HG02973 (cell line): ENCODE measurements around the gene NR2C2.
"Not testable (repeated sequence)": the region's sequence is repeated elsewhere in the genome, so short reads cannot be mapped to it uniquely, and the experiment has no call there.

Experiments used
- ATAC-seq: cut with Tn5 transposase; IDR thresholded peaks from one replicate; pipeline ENCODE4 v1.9.1; 2021; ENCODE audit warnings: moderate library complexity; ENCODE audit not compliant: unreplicated experiment

NR2C2 gene

DNA sequence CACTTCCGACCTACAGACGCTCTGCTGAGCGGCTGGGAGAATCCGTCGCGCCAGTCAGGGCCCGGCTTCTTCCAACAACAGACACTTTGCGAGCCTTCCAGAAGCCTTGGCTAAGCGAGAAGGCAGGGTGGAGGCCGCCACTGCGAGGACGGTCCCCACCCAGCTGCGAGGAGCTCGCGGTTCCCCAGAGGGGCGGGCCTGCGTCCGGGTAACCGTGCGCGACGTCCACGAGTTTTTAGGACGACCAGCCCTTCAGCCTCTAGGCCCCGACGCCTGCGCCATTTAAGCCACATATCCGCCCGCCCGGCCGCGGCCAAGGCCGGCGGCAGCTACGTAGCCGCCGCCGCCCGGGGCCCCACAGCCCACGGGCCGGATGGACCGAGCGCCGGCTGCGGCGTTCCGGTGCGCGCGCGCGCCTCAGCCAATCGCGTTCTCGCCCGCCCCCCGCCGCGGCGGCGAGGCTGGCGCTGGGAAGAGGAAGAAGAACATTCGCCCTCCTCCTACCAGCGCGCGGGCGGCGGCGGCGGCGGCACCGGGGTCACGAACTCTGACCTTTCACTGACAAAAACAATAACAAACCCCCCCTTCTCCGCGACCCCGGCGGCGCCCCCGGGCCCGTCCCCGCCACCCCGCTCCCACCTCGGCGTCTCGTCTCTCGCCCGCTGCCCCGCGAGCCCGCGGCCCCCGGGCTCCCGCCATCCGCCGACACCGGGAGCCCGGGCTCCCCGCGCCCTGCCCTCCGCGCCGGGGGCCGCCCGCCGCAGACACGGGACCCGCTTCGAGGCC lies at the start of gene NR2C2:
Gene NR2C2, plus strand, starts transcription at position 484 of the 786 bp plus-strand sequence. CDS start 56,332 bp downstream, outside the sequence.
- ATAC-seq, result peak; percentile 47

DNA sequence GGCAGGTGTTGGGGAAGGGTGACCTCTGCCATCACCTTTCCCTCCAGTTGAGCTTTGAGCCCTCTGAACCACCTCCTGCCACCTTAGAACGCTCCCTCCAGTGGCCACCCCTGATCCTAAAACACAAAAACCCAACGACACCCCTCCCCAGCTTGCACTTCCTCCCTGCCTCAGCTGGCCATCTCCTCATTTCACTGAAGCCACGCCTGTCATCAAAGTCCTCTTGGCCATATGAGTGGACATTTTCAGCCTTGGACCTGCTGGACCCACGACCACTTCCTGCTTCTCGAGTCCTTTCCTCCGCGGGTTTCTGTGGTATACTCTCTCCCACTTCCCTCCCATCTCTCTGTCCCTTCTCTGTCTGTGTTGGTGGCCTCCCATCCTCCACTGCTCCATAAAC lies 48.5 kb upstream of the NR2C2 start:
- no peak for ATAC-seq

DNA sequence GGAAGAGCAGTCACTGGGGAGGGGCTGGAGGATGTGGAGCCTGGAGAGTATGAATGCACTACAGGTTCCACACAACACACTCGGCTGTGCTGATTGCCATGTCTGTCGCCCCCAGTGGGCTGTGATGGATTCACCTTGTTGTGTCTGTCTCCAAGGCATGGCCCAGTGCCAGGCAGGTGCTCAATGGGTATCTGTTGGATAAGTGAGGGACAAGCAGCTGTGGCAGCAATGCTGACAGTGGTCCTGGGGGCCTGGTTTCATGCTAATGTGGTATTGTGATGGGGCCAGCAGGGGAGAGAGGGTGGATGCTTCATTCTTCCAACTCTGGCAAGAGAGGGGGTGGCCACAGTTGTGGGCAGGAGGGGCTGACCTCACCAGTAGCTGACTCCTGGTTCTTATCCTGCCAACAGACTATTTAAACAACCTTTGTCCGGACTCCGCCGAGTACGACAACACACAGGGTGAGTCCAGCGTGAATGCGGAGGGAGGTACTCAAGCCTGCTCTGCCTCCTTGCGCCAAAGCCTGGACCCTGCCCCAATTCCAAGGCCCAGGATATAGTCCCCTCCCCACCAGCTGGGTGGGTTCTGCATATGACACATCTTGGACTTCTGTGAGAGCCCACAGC lies 47.3 kb upstream of the NR2C2 start:
- no peak for ATAC-seq

DNA sequence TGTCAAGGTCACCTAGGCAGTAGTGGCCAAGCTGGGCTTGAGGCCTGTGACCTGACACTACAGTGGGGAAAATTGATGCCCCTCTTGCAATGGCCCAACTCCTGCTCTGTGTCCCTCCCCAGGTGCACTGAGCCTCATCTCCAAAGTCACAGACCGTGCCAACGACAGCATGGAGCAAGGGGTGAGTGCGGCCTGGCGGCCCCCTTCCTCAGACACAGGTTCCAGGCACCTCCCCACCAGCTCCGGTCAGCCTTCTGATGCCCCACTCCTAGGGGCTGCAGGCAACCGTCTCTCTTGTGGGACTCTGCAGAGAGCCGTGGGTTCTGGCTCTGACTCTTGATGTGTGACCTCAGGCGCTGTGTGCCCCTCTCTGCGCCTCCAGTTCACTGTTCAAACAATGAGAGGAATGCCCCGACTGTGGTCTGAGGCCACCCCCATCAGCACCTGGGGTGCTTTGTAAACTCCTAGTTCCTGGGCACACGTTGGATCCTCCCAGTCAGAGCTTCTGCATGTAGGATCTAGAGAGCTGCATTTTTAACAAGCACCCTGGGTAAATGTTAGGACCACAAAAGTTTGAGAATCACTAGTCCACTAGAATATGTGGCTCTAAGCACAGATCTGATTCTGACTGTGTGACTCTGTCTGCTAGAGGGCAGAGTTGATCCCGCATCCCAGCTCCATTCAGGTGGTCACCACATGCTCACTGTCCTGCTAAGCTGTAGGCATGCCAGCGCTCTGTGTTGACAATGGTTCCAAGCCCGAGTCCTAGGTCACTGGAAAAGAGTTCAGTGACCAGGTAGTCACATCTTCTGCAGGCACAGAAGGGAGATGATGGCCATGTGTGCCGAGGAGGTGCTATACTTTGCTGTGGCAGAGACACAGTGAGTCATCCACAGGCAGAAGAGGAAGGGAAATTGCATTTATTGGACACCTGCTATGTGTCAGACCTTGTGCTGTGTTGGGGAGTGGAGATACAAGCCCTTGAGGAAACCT lies 46.2 kb upstream of the NR2C2 start:
- ATAC-seq, result no peak

DNA sequence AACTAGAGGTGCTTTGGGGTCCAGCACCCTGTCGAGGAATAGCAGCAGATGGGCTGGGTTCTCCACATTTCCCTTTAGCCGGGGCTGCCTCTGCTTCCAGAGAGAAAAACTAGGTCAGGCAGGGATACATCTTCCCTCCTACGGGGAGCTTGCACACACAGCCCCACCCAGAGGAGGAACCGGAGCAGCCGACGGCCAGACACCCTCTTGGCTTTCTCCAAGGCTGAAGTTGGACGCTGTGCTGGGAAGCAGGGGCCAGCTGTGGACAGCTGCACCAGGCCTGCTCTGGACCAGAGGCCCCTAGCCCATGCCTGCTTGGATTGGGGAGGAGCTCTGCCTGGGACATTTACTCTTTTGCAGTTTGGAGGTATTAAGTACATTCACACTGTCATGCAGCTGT lies 44.7 kb upstream of the NR2C2 start:
- ATAC-seq, result no peak

DNA sequence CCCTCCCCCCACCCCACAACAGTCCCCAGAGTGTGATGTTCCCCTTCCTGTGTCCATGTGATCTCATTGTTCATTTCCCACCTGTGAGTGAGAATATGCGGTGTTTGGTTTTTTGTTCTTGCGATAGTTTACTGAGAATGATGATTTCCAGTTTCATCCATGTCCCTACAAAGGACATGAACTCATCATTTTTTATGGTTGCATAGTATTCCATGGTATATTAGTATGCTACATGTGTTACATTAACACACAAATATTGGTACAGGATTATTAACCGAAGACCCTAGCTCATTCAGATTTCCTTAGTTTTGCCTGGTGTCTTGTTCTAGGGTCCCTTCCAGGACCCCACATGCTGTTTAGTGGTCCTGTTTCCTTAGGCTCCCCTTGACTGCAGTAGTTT lies 43.9 kb upstream of the NR2C2 start:
- ATAC-seq, result not testable (repeated sequence)

DNA sequence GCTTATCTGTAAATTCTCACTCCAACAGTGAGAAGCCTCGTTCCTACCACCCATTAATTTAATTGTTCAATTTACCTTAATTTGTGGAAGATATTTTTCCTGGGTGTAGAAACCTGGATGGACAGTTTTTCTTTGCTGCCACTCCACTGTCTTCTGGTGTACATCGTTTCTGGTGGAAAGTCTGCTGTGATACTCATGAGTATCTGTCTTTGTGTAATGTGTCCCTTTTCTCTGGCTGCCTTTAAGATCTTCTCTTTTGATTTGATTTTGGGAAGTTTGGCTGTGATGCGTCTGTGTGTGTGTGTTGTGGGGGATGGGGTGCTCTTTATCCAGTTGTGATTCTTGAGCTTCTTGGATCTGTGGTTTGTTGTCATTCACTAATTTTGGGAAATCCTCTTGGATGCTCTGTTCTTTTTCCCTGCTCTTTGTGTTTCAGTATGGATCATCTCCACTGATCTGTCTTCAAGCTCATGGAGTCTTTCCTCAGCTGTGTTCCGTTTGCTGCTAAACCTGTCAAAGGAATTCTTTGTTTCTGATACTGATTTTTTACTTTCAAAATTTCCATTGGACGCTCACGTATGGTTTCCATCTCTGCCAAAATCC lies 42.2 kb upstream of the NR2C2 start:
- no peak for ATAC-seq

DNA sequence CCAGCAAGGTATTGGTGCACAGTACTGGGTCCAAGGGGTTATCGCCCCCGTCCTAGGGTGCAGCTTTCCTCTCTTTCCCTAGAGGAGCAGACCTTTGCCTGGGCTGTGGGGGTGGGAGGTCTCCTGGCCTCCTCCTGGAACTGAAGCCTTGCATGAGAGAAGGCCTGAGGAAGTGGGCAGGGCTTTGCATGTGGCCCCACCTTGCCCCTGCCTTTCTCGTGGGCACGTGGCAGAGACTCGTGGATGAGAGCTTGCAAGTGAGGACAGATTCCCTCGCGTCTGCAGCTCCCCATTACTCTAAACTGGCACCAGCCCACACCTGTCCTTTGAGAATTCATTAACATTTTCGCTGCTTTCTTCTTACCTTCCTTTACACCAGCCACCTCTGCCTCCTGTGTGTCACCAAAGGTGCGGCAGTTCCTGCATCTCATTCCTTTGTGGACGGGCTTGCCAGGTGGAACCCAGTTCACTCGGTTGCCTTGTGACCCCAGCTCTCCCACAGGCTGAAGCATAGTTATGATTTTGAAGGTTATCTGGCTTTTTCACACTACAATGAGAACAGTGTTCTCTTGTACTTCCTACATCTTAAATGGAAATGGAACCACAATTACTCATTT lies 40.9 kb upstream of the NR2C2 start:
- no peak for ATAC-seq

DNA sequence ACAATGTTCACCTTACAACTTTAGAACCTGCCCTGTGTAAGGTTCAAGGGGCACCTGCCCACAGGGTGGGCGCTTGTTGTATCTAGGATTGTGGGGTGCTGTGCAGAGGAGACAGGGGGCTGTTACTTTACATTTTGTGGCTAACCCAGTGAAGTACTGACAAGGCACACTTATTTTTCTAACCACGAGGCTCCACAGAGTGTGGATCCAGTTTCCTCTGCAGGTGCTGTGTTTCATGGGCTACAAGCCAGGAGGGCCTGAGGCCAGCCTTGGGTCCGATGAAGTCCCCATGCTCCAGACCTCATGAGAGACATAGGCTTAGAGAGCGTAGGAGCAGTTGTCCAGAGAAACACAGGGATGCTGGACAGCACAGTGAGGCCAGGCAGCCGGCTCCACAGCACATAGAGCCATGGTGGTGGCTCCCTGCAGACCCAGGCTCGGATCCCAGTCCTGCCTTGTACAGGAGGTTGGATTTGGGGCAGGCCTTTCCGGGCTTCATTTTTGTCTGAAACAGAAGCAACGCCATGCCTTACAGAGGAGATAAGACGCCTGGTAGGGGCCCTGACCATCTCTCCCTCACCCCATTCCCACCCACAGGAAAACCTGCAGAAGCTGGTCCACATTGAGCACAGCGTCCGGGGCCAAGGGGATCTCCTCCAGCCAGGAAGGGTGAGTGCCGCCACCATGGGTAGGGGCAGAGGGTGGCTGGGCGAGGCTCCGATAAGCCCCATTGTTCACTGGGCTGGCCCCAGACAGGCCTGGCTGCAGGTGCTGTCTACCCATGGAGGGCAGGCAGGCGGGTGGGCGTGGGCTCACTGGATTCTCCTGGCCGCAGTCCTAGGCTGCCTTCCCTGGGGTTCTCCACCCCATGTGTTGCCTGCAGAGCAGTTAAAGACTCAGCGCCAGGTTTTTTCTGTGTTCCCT lies 40.1 kb upstream of the NR2C2 start:
- ATAC-seq, result no peak

DNA sequence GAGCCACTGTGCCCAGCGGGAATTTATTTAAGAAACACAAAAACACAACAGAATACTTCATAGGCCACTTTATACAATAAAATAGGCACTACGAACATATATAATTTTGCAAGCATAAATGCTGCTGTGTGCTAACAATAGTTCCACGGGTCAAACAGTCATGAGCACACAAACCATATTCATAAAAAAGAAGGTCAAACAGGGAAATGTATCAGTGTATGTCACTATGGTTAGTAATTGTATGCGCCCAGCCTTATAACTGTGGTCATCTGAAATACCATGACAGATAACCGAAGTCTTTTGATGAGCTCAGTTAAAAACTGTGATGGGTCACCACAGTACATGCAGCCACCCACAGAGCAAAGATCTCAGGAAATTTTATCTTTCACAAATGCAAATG lies 38.1 kb upstream of the NR2C2 start:
- no peak for ATAC-seq

DNA sequence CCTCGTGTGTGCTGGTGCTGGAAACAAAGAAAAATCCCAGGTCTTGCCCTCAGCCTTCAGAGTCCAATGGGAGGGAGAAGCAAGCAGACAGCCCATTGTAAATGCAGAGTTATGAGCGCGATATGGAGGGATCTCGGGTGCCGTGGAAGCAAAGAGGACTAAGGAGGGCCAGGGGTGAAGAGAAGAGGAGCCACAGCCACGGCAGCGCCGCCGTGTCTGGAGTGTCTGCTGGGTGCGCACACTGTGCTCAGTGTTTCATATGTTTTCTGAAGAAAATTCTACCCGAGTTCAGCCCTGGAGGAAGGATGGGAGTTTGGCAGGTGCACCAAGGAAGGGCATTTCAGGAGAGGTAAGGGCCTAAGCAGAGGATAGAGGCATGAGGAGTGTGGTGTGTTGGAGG lies 35.7 kb upstream of the NR2C2 start:
- ATAC-seq, result no peak

DNA sequence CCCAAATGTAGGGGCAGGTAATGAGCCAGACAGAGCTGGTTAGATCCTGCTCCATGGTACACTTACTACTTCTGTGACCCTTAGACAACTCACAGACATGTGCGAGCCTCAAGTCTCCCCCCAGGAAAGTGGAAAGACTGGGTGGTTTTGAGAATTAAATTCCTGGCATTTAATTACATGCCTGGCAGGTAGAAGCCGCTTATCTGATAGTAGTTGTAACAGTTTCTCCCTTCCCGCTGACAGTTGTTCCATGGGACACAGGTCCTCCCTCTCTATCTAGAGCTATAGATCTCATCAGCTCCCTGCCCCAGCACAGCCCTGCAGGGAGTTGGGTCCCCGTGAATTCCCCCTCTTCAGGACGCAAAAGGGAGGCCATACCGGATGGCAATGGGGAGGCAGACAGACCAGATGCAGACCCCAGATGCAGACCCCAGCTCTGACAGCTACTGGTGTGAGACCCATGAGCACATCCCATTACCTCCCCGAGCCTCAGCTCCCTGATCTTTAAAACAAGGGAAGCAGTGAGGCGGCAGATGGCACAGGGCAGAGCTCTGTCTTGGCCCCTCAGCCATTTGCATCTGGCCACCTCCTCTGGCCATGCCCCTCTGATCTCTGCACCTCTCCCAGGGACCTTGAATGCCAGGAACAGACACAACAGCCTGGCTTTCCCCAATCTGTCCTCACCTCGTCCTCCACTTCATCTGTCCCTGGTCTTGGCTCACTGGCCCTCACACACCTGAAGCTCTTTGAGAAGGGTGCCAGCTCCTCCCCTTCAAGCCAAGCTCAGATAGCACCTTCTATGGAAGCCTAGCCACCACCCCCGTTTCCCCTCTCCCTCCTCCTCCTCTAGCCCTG lies 34.1 kb upstream of the NR2C2 start:
- no peak for ATAC-seq

DNA sequence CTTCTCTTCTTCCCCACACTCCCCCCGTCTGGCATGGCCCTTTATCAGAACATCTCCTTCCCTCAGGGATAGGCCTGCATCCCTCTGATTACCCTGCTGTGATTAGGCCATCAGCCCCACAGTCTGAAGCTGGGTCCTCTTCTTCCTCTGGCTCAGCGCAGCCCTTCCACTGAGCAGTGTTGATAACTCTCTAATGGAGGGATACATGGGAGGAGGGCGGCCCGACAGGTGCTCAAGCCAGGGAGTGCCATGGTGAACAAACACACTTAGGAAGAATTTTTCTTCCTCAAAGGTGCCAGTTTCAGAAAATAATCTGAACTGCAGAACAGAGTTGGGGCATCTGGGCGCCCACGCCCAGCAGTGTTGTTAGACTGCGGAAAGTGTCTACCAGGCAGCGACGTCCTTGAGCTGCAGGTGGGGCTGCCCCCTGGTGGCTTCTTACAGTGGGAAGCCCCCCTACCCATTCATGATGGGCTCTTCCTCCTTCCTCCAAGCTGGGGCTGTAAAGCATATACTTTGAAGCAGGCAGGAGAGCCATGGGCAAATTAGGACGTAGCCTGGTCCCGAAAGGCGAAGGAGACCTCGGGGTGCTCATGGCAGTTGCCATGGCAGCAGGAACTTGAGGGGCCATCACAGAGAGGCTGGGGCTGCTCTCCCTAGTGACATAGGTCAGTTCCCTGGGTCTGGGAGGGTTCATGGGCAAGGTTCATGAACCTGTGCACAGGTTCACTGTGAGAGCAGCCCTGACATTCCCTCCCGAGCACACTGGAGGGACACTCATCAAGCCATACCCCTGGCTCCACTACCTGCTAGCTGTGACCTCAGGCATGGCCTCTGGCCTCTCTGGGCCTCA lies 33.2 kb upstream of the NR2C2 start:
- no peak for ATAC-seq

DNA sequence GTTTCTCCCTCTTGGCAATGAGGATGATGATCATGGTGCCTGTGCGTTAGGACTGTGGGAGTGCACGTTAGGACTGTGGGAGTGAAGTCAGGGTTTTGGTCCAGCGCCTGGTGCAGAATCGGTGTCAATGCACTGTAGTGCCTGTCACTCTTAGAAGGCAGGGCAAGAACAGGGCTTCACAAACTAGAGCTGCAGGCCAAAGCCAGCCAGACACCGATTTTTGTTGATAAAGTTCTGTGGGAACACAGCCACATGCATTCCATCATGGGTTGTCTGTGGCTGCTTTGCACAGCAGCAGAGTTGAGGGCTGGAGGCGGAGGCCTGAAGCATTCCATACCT lies 32.6 kb upstream of the NR2C2 start:
- ATAC-seq, result no peak

DNA sequence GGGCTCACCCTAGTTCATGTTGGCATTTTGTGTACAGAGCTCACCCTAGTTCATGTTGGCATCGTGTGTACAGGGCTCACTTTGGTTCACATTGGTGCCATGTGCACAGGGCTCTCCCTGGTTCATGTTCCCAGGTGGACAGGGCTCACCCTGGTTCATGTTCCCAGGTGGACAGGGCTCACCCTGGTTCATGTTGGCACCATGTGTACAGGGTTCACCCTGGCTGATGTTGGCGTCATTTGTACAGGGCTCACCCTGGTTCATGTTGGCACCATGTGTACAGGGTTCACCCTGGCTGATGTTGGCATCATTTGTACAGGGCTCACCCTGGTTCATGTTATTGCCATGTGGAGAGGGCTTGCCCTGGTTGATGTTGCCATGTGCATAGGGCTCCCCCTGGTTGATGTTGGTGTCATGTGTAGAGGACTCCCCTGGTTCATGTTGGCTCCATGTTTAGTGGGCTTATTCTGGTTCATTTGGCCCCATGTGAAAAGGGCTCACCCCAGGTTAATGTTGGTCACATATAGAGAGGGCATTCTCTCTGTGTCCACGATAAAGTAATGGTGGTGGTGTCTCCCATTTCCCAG lies 31.7 kb upstream of the NR2C2 start:
- ATAC-seq, result no peak

DNA sequence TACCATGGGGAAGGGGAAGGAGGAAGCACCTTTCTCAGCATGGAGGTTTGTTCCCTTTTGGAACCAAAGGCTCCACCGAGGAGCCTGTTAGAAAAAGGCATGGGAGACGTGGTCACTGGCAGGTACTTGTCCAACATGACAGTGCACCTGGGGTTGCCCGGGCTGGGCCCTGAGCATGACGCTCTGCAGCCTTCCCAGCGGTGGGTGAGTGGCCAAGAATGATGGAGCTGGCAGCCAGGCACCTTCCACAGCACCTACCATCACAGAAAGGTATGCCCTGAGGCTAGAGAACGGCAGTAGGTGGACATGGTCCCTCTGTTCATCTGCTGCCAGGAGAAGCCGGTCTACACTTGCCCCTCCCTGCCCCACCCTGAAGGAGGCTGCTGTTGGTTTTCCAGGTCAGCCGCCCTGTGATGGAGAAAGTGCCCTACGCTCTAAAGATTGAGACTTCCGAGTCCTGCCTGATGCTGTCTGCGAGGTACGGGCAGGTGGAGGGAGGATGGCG lies 29.0 kb upstream of the NR2C2 start:
- no peak for ATAC-seq

DNA sequence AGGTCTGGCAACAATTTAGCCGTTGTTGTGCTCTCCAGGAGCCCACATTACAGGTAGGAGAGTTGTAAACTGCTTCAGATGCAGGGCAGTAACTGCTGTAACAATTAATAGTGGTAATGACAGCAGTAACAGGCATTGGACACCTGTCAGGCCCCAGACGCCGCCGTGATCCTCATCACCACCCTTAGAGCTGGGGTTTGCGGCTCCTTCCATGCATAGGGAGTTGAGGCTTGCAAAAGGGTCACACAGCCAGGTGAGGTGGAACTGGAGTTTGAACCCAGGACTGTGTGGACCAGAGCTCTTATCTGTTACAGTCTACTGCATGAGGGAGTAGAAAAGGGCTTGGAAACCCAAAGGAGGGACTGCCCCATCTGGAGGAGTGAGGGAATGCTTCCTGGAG lies 26.8 kb upstream of the NR2C2 start:
- no peak for ATAC-seq
